ENCODE data around the gene USP11. TPM values are rescaled to one million over a fixed set of nuclear protein-coding genes. Genes with fewer than 3 reads are reported as not detected.

The USP11 gene
- total and polyA plus RNA-seq, 2 of the 4 experiments (the other 2 are of a cell fraction), result 33.5 to 59.7 TPM

GRCh38 chrX:47248576-47248975 lies 15.8 kb downstream of the USP11 start:
- Histone ChIP-seq H3K18ac (ENCODE audit: low read depth, low read length) (no peak overlapping the region), H2BK20ac (ENCODE audit: low read depth, low read length) (no peak overlapping the region), H2AK5ac (ENCODE audit: low read depth, low read length) (no peak overlapping the region), H3K9ac (ENCODE audit: low read depth, low read length) (no peak overlapping the region), H2AK9ac (replicated peaks; ENCODE audit: low read depth, low read length, poor library complexity) (no peak overlapping the region), H4K5ac (ENCODE audit: low read depth, low read length) (no peak overlapping the region), H3K4me1 (ENCODE audit: control insufficient read depth, insufficient read depth, low read length) (no peaks in the 10 kb centered on the region), H3K9me3 (ENCODE audit: control insufficient read depth, insufficient read depth, low read length) (no peaks in the 10 kb centered on the region; the same call in 1 of the 2 replicates), H2AFZ (replicated peaks; ENCODE audit: low read length, poor library complexity) (no peak overlapping the region), H3K4me2 (ENCODE audit: low read depth, low read length) (no peak overlapping the region), H2BK5ac (ENCODE audit: low read depth, low read length, poor library complexity, severe bottlenecking) (no peak overlapping the region), H3K4ac (ENCODE audit: low read depth, low read length) (no peak overlapping the region), H3K23ac (ENCODE audit: low read depth, low read length) (no peak overlapping the region), H3K79me1 (ENCODE audit: low read depth in 1 of 2, low read length in 2 of 2) (no peaks in the 10 kb centered on the region), H4K91ac (ENCODE audit: insufficient read depth, low read depth, low read length) (no peak overlapping the region), H2BK15ac (ENCODE audit: low read depth, low read length) (no peak overlapping the region), H3K27me3 (ENCODE audit: control insufficient read depth, insufficient read depth, low read length) (peaks cover 17% of the 10 kb centered on the region), H3K4me3 (ENCODE audit: insufficient read depth, low read depth, low read length) (no peak overlapping the region), H3K56ac (ENCODE audit: extremely low read depth, insufficient read depth, low read length) (no peak overlapping the region), H3K9me1 (ENCODE audit: insufficient read depth, low read length) (no peaks in the 10 kb centered on the region), H2BK120ac (ENCODE audit: low read depth, low read length) (no peak overlapping the region), H4K8ac (ENCODE audit: low read depth in 2 of 2, low read length in 2 of 2) (no peak overlapping the region), H3K27ac (ENCODE audit: insufficient read depth, low read length) (no peak overlapping the region), H4K20me1 (ENCODE audit: insufficient read depth, low read length) (no peaks in the 10 kb centered on the region; the same call in none of the 2 replicates), H3K36me3 (ENCODE audit: control insufficient read depth, insufficient read depth, low read length) (peaks cover 22% of the 10 kb centered on the region), H3K14ac (replicated peaks; ENCODE audit: low read depth, low read length) (no peak overlapping the region)
- TF ChIP-seq SMC3 (IDR thresholded peaks at IDR 0.05; ENCODE audit: low read depth, low read length), result no peak
- ChIA-PET POLR2A (ENCODE audit: unreplicated experiment) (no interaction called here), CTCF (no interaction called here)
- dilution Hi-C loops (cut with HindIII; ENCODE audit: low sequenced_read_pairs, unreplicated experiment), result no loop called here
- no TSS peak for BruUV-seq (replicated peaks)
- 100% methylated on average over 2 of the region's 6 CpGs; no CpG with 5 or more reads in 1 of the 2 experiments for WGBS, 2 experiments (ENCODE audit: extremely low coverage in 2 of 2, insufficient read length in 1 of 2)
- in situ Hi-C loops (cut with MboI; ENCODE audit: low sequenced_read_pairs), result no loop called here
- intact Hi-C loops (cut with micrococcal nuclease), result no loop called here
- ATAC-seq (ENCODE audit: low read depth), result no peak
- DNase-seq, result no peak

Data from IMR-90 (cell line).